Measurements from ENCODE around the gene ZNF804B.

DNA sequence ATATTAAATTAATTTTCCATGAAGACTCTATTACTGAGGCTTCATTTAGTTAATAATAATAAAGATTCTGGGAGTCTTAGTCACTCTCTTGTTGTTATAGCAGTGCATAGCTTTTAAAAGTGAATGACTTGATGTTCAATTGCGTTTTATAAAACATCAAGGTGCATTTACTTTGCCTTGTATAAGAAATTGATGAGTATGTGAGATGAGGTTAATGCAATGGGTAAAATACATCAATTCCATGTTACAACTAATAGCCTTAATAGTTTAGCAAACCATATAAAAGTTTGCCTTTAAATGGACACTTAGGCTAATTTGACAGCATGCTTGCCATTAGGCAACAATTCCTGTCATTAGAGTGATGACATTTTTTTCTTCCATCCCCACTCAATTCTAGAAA lies 209.7 kb downstream of the ZNF804B start:
- TF ChIP-seq, protein P1, sequence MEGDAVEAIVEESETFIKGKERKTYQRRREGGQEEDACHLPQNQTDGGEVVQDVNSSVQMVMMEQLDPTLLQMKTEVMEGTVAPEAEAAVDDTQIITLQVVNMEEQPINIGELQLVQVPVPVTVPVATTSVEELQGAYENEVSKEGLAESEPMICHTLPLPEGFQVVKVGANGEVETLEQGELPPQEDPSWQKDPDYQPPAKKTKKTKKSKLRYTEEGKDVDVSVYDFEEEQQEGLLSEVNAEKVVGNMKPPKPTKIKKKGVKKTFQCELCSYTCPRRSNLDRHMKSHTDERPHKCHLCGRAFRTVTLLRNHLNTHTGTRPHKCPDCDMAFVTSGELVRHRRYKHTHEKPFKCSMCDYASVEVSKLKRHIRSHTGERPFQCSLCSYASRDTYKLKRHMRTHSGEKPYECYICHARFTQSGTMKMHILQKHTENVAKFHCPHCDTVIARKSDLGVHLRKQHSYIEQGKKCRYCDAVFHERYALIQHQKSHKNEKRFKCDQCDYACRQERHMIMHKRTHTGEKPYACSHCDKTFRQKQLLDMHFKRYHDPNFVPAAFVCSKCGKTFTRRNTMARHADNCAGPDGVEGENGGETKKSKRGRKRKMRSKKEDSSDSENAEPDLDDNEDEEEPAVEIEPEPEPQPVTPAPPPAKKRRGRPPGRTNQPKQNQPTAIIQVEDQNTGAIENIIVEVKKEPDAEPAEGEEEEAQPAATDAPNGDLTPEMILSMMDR (conservative IDR thresholded peaks at IDR 0.05; ENCODE audit: low read length): no peak
- no peak for TF ChIP-seq EZH2phosphoT487 (IDR thresholded peaks at IDR 0.05; ENCODE audit: borderline replicate concordance)

Data from Loucy (cell line).